H9 (cell line): Measurements from ENCODE around the gene CTSA. TPM values are rescaled to one million over a fixed set of nuclear protein-coding genes. Genes with fewer than 3 reads are reported as not detected.

Source experiments
- DNase-seq: peaks from one replicate; pipeline ENCODE4 v3.0.0-alpha.2; 2017
- H2AFZ ChIP-seq: one replicate; pipeline ENCODE4 v1.6.1; 2013; ENCODE audit warnings: mild to moderate bottlenecking, low read length, control low read depth, moderate library complexity
- H2AK5ac ChIP-seq: 2 replicates; pipeline ENCODE4 v1.6.1; 2013; ENCODE audit warnings: low read length, control low read depth, mixed read lengths; ENCODE audit not compliant: insufficient read length
- H2BK120ac ChIP-seq: one replicate; pipeline ENCODE4 v1.6.1; 2013; ENCODE audit warnings: low read depth, mild to moderate bottlenecking, low read length, control low read depth, inconsistent platforms; ENCODE audit not compliant: poor library complexity, severe bottlenecking
- H2BK12ac ChIP-seq: 2 replicates; pipeline ENCODE4 v1.6.1; 2013; ENCODE audit warnings: low read length, control low read depth, mixed read lengths, low read depth; ENCODE audit not compliant: insufficient read length
- H2BK15ac ChIP-seq: 2 replicates; pipeline ENCODE4 v1.6.1; 2013; ENCODE audit warnings: low read depth, low read length, control low read depth
- H2BK20ac ChIP-seq: one replicate; pipeline ENCODE4 v1.6.1; 2013; ENCODE audit warnings: low read depth, mild to moderate bottlenecking, low read length, control low read depth, inconsistent platforms; ENCODE audit not compliant: poor library complexity, severe bottlenecking
- H2BK5ac ChIP-seq: 2 replicates; pipeline ENCODE4 v1.6.1; 2013; ENCODE audit warnings: low read length, control low read depth, mixed read lengths; ENCODE audit not compliant: insufficient read length
- H3K14ac ChIP-seq: 2 replicates; pipeline ENCODE4 v1.6.1; 2013; ENCODE audit warnings: low read length, control low read depth; ENCODE audit not compliant: insufficient read depth
- H3K18ac ChIP-seq: 2 replicates; pipeline ENCODE4 v1.6.1; 2013; ENCODE audit warnings: low read depth, mild to moderate bottlenecking, mixed read lengths, low read length, control low read depth; ENCODE audit not compliant: insufficient read length
- H3K23ac ChIP-seq: 2 replicates; pipeline ENCODE4 v1.6.1; 2013; ENCODE audit warnings: low read length, control low read depth, mixed read lengths, low read depth; ENCODE audit not compliant: insufficient read length
- H3K23me2 ChIP-seq: 2 replicates; pipeline ENCODE4 v1.6.1; 2013; ENCODE audit warnings: low read depth, mild to moderate bottlenecking, mixed read lengths, low read length, control low read depth; ENCODE audit not compliant: insufficient read length, poor library complexity, severe bottlenecking
- H3K27ac ChIP-seq: 2 replicates; pipeline ENCODE4 v1.5.1; 2013; ENCODE audit warnings: low read length, control low read depth, mixed read lengths, low read depth; ENCODE audit not compliant: insufficient read length
- H3K27me3 ChIP-seq: 2 replicates; pipeline ENCODE4 v1.6.1; 2013; ENCODE audit warnings: low read length, control low read depth, inconsistent platforms; ENCODE audit not compliant: insufficient read depth
- H3K4ac ChIP-seq: 2 replicates; pipeline ENCODE4 v1.6.1; 2013; ENCODE audit warnings: low read depth, mild to moderate bottlenecking, control low read depth, inconsistent platforms, low read length, moderate library complexity
- H3K4me1 ChIP-seq: 2 replicates; pipeline ENCODE4 v1.6.1; 2013; ENCODE audit warnings: low read length, control low read depth, inconsistent platforms; ENCODE audit not compliant: insufficient read depth
- H3K4me2 ChIP-seq: 2 replicates; pipeline ENCODE4 v1.6.1; 2013; ENCODE audit warnings: low read length, control low read depth, mixed read lengths; ENCODE audit not compliant: insufficient read length, insufficient read depth
- H3K56ac ChIP-seq: 2 replicates; pipeline ENCODE4 v1.6.1; 2013; ENCODE audit warnings: low read depth, mild to moderate bottlenecking, mixed read lengths, low read length, control low read depth; ENCODE audit not compliant: insufficient read length
- H3K79me1 ChIP-seq: 2 replicates; pipeline ENCODE4 v1.6.1; 2013; ENCODE audit warnings: low read depth, mild to moderate bottlenecking, moderate library complexity, low read length, control low read depth, inconsistent platforms; ENCODE audit not compliant: insufficient read depth, poor library complexity, severe bottlenecking
- H3K79me2 ChIP-seq: 2 replicates; pipeline ENCODE4 v1.6.1; 2013; ENCODE audit warnings: low read length, control low read depth, inconsistent platforms; ENCODE audit not compliant: insufficient read depth
- H3K9ac ChIP-seq: 2 replicates; pipeline ENCODE4 v1.6.1; 2013; ENCODE audit warnings: low read length, control low read depth, mixed read lengths; ENCODE audit not compliant: insufficient read length; ENCODE audit errors: extremely low read depth
- H3K9me3 ChIP-seq: one replicate; pipeline ENCODE4 v1.6.1; 2013; ENCODE audit warnings: low read depth, low read length, inconsistent platforms; ENCODE audit not compliant: control insufficient read depth
- H3T11ph ChIP-seq: one replicate; pipeline ENCODE4 v1.6.1; 2013; ENCODE audit warnings: mild to moderate bottlenecking, low read length, control low read depth, inconsistent platforms
- H4K20me1 ChIP-seq: one replicate; pipeline ENCODE4 v1.6.1; 2013; ENCODE audit not compliant: control insufficient read depth, insufficient read length, insufficient read depth
- H4K5ac ChIP-seq: 2 replicates; pipeline ENCODE4 v1.6.1; 2013; ENCODE audit warnings: low read depth, mild to moderate bottlenecking, mixed read lengths, low read length, control low read depth; ENCODE audit not compliant: insufficient read length
- H4K8ac ChIP-seq: replicated peaks from 2 replicates; pipeline ENCODE4 v1.6.1; 2013; ENCODE audit warnings: low read length, control low read depth, mixed read lengths, low read depth; ENCODE audit not compliant: insufficient read length
- H4K91ac ChIP-seq: 2 replicates; pipeline ENCODE4 v1.6.1; 2013; ENCODE audit warnings: low read depth, mild to moderate bottlenecking, moderate library complexity, mixed read lengths, low read length, control low read depth; ENCODE audit not compliant: insufficient read length
- H3K27ac Mint-ChIP-seq, 3 experiments: 2 replicates in 2 of 3; 3 replicates in 1 of 3; pipeline ENCODE4 v1.8.0; 2020 to 2021; ENCODE audit warnings: mixed read lengths in 3 of 3, mild to moderate bottlenecking in 1 of 3, moderate library complexity in 1 of 3
- H3K27me3 Mint-ChIP-seq: 2 replicates; pipeline ENCODE4 v1.8.0; 2021; ENCODE audit warnings: low read depth, mild to moderate bottlenecking, moderate library complexity, mixed read lengths
- H3K36me3 Mint-ChIP-seq, 3 experiments: 2 replicates in 2 of 3; 3 replicates in 1 of 3; pipeline ENCODE4 v1.8.0; 2020 to 2021; ENCODE audit warnings: low read depth in 3 of 3, mixed read lengths in 3 of 3; ENCODE audit not compliant: insufficient read depth in 1 of 3
- H3K4me1 Mint-ChIP-seq, 2 experiments: 2 replicates each; pipeline ENCODE4 v1.8.0; 2020; ENCODE audit warnings: mixed read lengths in 2 of 2
- H3K4me3 Mint-ChIP-seq, 2 experiments: 2 replicates in 1 of 2; 3 replicates in 1 of 2; pipeline ENCODE4 v1.8.0; 2020 to 2021; ENCODE audit warnings: mild to moderate bottlenecking in 2 of 2, mixed read lengths in 2 of 2, moderate library complexity in 1 of 2
- H3K9me3 Mint-ChIP-seq, 2 experiments: 2 replicates in 1 of 2; 3 replicates in 1 of 2; pipeline ENCODE4 v1.8.0; 2020; ENCODE audit warnings: mild to moderate bottlenecking in 2 of 2, mixed read lengths in 2 of 2, moderate library complexity in 1 of 2
- WGBS: extraction: QIAGEN DNeasy Blood & Tissue Kit; methylation state at CpG from one replicate; pipeline ENCODE4 v1.1.7; 2013; ENCODE audit warnings: missing lambda C conversion rate, low lambda C conversion rate, mixed read lengths; ENCODE audit not compliant: insufficient read length; ENCODE audit errors: extremely low coverage; 5-methylcytosine and 5-hydroxymethylcytosine counted together
- total RNA-seq: library from RNA; stranded (reverse); gene quantifications from 2 replicates; pipeline ENCODE4 v1.2.1, GENCODE V29; 2021
- TF ChIP-seq, protein P1 (sequence below): fragments of 200-600 bp; sonication (generic); conservative IDR thresholded peaks from 3 replicates; pipeline ENCODE4 v1.8.0; 2021; ENCODE audit warnings: antibody characterized with exemption, mild to moderate bottlenecking

Gene CTSA
- total RNA-seq, 1 experiment from 2014 or later: 64.4 TPM

DNA sequence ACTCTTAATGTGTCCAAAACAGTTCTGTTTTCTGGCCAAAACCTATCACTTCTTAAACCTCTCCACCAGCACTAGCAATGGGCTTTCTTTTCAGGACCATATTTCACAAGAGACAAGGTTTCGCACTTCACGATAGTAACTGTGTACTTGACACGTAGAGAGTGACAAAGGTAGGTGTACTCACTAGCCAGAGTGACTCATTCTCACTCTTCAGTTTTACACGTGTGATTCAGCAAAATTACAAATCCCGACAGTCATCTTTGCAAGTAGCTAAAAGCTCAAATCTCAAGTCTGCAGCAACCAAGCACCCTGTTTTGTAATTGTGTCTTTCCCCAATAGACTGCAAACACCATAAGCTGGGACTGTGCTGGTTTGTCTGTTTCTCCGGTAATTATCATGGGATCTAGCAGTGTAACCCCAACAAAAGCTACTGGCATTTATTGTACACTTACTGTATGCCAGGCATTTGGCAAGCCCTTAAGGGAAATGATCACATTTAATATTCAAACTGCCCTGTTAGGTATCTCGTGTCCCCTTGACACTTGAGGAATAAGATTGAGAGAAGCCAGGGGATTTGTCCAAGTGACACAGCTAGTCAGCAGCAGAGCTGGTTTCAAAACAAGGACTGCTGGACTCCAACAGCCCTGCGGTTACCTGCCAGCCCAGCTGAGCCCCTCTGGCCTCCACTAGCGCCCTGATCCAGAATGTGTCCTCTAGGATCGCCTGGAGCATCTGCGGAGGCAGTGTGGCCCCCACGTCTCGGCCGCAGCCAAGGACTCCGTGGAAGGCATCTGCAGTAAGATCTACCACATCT lies 53.2 kb downstream of the CTSA start:
- Histone ChIP-seq H3K27ac (no peak overlapping the region), H2BK15ac (no peak overlapping the region), H3K18ac (no peak overlapping the region), H4K20me1 (peaks cover 2% of the 10 kb centered on the region), H2BK12ac (no peak overlapping the region), H3K4ac (no peak overlapping the region), H3K4me2 (no peak overlapping the region), H2AK5ac (no peak overlapping the region), H3K23ac (no peak overlapping the region), H3K9me3 (no peaks in the 10 kb centered on the region), H3K56ac (no peak overlapping the region), H4K8ac (no peak overlapping the region), H2BK20ac (no peak overlapping the region), H3K79me2 (no peaks in the 10 kb centered on the region), H3K27me3 (no peaks in the 10 kb centered on the region), H3K4me1 (no peaks in the 10 kb centered on the region), H3T11ph (no peak overlapping the region), H2AFZ (no peak overlapping the region), H3K14ac (no peak overlapping the region), H2BK5ac (no peak overlapping the region), H3K23me2 (no peaks in the 10 kb centered on the region), H4K5ac (no peak overlapping the region), H4K91ac (no peak overlapping the region), H3K79me1 (no peaks in the 10 kb centered on the region), H3K9ac (no peak overlapping the region), H2BK120ac (no peak overlapping the region)
- Mint-ChIP-seq H3K4me3 (no peak overlapping the region), H3K9me3 (no peaks in the 10 kb centered on the region), H3K27ac (no peak overlapping the region), H3K4me1 (peaks cover 0 to under 1% of the 10 kb centered on the region in 2 experiments; a peak in 1 of 4 replicates), H3K27me3 (no peaks in the 10 kb centered on the region; the same call in 1 of the 2 replicates), H3K36me3 (peaks cover 28 to 71% (median 66%) of the 10 kb centered on the region in 3 experiments)
- WGBS: no CpG with 5 or more reads among the region's 15 CpGs
- no peak for DNase-seq
- TF ChIP-seq, protein P1, sequence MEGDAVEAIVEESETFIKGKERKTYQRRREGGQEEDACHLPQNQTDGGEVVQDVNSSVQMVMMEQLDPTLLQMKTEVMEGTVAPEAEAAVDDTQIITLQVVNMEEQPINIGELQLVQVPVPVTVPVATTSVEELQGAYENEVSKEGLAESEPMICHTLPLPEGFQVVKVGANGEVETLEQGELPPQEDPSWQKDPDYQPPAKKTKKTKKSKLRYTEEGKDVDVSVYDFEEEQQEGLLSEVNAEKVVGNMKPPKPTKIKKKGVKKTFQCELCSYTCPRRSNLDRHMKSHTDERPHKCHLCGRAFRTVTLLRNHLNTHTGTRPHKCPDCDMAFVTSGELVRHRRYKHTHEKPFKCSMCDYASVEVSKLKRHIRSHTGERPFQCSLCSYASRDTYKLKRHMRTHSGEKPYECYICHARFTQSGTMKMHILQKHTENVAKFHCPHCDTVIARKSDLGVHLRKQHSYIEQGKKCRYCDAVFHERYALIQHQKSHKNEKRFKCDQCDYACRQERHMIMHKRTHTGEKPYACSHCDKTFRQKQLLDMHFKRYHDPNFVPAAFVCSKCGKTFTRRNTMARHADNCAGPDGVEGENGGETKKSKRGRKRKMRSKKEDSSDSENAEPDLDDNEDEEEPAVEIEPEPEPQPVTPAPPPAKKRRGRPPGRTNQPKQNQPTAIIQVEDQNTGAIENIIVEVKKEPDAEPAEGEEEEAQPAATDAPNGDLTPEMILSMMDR: no peak
